Measurements from ENCODE around the gene RASSF3. TPM values are rescaled to one million over a fixed set of nuclear protein-coding genes. Genes with fewer than 3 reads are reported as not detected.
A peak's percentile ranks its signal among the peaks of the same experiment; 100 is the strongest.

Gene RASSF3
- total RNA-seq, 1 experiment from 2014 or later, result 107 TPM

DNA sequence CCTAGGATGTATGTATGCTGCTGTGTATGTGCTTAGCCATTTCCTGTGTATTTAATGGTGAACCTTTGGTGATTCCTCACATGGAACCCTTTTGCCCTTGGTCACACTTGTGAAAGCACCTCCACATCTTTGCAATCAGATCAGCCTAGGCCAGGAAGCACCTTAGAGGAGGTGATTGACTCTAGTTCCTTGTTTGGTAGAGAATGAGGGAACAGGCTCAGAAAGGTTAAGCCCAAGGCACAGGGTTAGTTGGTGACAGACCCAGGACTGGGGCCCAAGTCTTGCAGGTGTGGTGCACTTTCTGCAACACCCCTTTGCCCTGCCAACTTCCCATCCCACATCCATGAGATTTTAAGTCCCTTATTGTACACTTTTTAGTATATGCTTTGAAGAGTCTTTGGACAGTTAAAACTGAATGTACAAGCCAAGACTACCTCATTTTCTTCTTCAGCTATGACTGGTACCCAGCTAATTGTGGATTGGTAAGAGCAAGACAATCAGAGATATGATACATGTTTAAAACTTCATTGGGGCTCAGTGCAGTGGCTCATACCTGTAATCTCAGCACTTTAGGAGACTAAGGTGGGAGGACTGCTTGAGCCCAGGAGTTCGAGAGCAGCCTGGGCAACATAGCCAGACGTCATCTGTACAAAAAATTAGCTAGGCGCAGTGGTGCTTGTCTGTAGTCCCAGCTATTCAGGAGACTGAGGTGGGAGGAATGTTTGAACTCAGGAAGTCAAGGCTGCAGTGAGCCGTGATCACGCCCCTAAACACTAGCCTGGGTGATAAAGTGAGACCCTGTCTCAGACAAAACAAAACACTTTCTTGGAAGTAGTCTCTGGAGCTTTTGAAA is 71.1 kb downstream of the RASSF3 start:
- H3K27ac ChIP-seq (ENCODE audit: low read length), result peak overlapping the region; percentile 68
- BruUV-seq (replicated peaks), result no TSS peak
- ChIA-PET CTCF (no interaction called here), POLR2A (no interaction called here)
- TF ChIP-seq, protein P1, sequence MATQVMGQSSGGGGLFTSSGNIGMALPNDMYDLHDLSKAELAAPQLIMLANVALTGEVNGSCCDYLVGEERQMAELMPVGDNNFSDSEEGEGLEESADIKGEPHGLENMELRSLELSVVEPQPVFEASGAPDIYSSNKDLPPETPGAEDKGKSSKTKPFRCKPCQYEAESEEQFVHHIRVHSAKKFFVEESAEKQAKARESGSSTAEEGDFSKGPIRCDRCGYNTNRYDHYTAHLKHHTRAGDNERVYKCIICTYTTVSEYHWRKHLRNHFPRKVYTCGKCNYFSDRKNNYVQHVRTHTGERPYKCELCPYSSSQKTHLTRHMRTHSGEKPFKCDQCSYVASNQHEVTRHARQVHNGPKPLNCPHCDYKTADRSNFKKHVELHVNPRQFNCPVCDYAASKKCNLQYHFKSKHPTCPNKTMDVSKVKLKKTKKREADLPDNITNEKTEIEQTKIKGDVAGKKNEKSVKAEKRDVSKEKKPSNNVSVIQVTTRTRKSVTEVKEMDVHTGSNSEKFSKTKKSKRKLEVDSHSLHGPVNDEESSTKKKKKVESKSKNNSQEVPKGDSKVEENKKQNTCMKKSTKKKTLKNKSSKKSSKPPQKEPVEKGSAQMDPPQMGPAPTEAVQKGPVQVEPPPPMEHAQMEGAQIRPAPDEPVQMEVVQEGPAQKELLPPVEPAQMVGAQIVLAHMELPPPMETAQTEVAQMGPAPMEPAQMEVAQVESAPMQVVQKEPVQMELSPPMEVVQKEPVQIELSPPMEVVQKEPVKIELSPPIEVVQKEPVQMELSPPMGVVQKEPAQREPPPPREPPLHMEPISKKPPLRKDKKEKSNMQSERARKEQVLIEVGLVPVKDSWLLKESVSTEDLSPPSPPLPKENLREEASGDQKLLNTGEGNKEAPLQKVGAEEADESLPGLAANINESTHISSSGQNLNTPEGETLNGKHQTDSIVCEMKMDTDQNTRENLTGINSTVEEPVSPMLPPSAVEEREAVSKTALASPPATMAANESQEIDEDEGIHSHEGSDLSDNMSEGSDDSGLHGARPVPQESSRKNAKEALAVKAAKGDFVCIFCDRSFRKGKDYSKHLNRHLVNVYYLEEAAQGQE (IDR thresholded peaks at IDR 0.05; ENCODE audit: insufficient read depth in 1 of 2, low read depth in 2 of 2, low read length in 1 of 2), result no peak
- TF ChIP-seq, protein P2, sequence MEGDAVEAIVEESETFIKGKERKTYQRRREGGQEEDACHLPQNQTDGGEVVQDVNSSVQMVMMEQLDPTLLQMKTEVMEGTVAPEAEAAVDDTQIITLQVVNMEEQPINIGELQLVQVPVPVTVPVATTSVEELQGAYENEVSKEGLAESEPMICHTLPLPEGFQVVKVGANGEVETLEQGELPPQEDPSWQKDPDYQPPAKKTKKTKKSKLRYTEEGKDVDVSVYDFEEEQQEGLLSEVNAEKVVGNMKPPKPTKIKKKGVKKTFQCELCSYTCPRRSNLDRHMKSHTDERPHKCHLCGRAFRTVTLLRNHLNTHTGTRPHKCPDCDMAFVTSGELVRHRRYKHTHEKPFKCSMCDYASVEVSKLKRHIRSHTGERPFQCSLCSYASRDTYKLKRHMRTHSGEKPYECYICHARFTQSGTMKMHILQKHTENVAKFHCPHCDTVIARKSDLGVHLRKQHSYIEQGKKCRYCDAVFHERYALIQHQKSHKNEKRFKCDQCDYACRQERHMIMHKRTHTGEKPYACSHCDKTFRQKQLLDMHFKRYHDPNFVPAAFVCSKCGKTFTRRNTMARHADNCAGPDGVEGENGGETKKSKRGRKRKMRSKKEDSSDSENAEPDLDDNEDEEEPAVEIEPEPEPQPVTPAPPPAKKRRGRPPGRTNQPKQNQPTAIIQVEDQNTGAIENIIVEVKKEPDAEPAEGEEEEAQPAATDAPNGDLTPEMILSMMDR (IDR thresholded peaks at IDR 0.05), result no peak
- TF ChIP-seq TCF7L2 (IDR thresholded peaks at IDR 0.05; ENCODE audit: low read depth, low read length) (no peak), SIN3A (IDR thresholded peaks at IDR 0.05; ENCODE audit: borderline replicate concordance, insufficient read depth, low read depth, low read length) (no peak), POLR2AphosphoS5 (IDR thresholded peaks at IDR 0.05; ENCODE audit: low read depth, low read length) (no peak)
- peaks cover 57% of the 10 kb centered on the region for H3K4me1 ChIP-seq (ENCODE audit: control insufficient read depth, insufficient read depth, low read length)
- intact Hi-C loops (cut with micrococcal nuclease; ENCODE audit: unreplicated experiment), result no loop called here
- H3K4me3 ChIP-seq (ENCODE audit: low read depth in 2 of 2, low read length in 2 of 2), result no peak overlapping the region
- H3K36me3 ChIP-seq (ENCODE audit: control insufficient read depth, insufficient read depth, low read length), result no peaks in the 10 kb centered on the region
- DNase-seq (ENCODE audit: low read depth, low spot score) (no peak), ATAC-seq (no peak)
- no peaks in the 10 kb centered on the region for H3K27me3 ChIP-seq (ENCODE audit: control insufficient read depth, insufficient read depth, low read length)
- no peaks in the 10 kb centered on the region for H3K9me3 ChIP-seq (ENCODE audit: control insufficient read depth, insufficient read depth, low read depth, low read length)
- in situ Hi-C loops (cut with HindIII; ENCODE audit: low pct_unique_long_range_greater_than_20kb, low sequenced_read_pairs), result no loop called here

DNA sequence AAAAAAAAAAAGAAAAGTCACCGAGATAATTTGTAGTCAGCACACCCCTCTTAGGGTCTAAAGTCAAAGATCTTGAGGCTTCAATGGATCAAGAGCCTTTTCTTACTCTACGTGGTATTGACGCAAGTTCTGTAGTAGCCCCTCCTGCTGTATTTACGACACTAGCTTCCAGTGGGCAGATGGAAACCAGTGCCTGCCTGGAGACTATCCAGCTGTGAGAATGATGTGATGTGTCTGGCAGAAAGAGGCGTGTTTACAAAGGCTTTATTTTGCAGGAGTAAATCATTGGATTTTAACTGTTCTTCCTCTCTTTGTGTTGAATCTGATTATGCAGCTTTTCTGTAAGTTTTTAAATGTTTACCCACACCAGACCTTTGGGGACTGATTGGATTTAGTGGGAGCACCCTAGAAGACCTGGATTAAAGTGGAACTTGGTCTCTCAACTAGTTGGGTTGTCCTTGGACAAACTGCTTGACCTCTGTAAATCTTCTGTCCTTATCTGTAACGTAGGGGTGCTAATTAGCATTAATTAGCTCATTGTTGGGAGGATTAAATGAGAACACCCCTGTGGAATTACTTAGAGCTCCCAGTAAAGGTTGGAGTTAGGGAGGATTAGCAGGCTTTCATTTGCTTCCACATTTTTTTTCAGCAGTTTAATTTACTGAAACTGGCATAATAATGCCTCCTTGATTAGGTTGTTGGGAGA is 72.4 kb downstream of the RASSF3 start:
- H3K27me3 ChIP-seq (ENCODE audit: control insufficient read depth, insufficient read depth, low read length), result no peaks in the 10 kb centered on the region
- ATAC-seq (no peak), DNase-seq (ENCODE audit: low read depth, low spot score) (no peak)
- peaks cover 54% of the 10 kb centered on the region for H3K4me1 ChIP-seq (ENCODE audit: control insufficient read depth, insufficient read depth, low read length)
- in situ Hi-C loops (cut with HindIII; ENCODE audit: low pct_unique_long_range_greater_than_20kb, low sequenced_read_pairs) (no loop called here), intact Hi-C loops (cut with micrococcal nuclease; ENCODE audit: unreplicated experiment) (no loop called here)
- no peak overlapping the region for H3K4me3 ChIP-seq (ENCODE audit: low read depth in 2 of 2, low read length in 2 of 2)
- no peak for TF ChIP-seq SIN3A (IDR thresholded peaks at IDR 0.05; ENCODE audit: borderline replicate concordance, insufficient read depth, low read depth, low read length)
- POLR2A ChIA-PET, result no interaction called here
- peak overlapping the region; percentile 60 for H3K27ac ChIP-seq (ENCODE audit: low read length)
- no TSS peak for BruUV-seq (replicated peaks)
- CTCF ChIA-PET, result no interaction called here
- no peaks in the 10 kb centered on the region for H3K36me3 ChIP-seq (ENCODE audit: control insufficient read depth, insufficient read depth, low read length)
- H3K9me3 ChIP-seq (ENCODE audit: control insufficient read depth, insufficient read depth, low read depth, low read length), result no peaks in the 10 kb centered on the region

Data from Panc1 (cell line).